OCI-LY1 (cell line): Measurements from ENCODE around the gene AZU1.

ENCODE experiments used
- H2AFZ ChIP-seq: fragments of 200-600 bp; sonication (generic), shearing (Covaris generic); 2 replicates; pipeline ENCODE4 v1.6.0; 2014; ENCODE audit warnings: antibody characterized with exemption, mild to moderate bottlenecking, low read length
- H3F3A ChIP-seq: fragments of 200-600 bp; sonication (generic), shearing (Covaris generic); 2 replicates; pipeline ENCODE4 v1.6.0; 2014; ENCODE audit warnings: mild to moderate bottlenecking, antibody characterized with exemption, low read length, moderate library complexity; ENCODE audit not compliant: insufficient read depth
- H3K27ac ChIP-seq: fragments of 200-600 bp; sonication (generic); 2 replicates; pipeline ENCODE4 v1.5.1; 2014; ENCODE audit warnings: low read length, mixed run types, mild to moderate bottlenecking, low read depth; ENCODE audit not compliant: poor library complexity, severe bottlenecking
- H3K27me3 ChIP-seq: fragments of 200-600 bp; sonication (generic); 2 replicates; pipeline ENCODE4 v1.6.0; 2014; ENCODE audit warnings: antibody characterized with exemption, mild to moderate bottlenecking, low read length, moderate library complexity; ENCODE audit not compliant: insufficient read depth
- H3K36me3 ChIP-seq: fragments of 200-600 bp; sonication (generic); 2 replicates; pipeline ENCODE4 v1.6.1; 2014; ENCODE audit warnings: mild to moderate bottlenecking, antibody characterized with exemption, low read length, moderate library complexity, mixed read lengths; ENCODE audit not compliant: insufficient read depth
- H3K4me1 ChIP-seq: fragments of 200-600 bp; sonication (generic); 2 replicates; pipeline ENCODE4 v1.5.1; 2014; ENCODE audit warnings: mild to moderate bottlenecking, low read length, moderate library complexity; ENCODE audit not compliant: insufficient read depth, severe bottlenecking
- H3K4me2 ChIP-seq: fragments of 200-600 bp; sonication (generic), shearing (Covaris generic); 2 replicates; pipeline ENCODE4 v1.6.1; 2014; ENCODE audit warnings: low read length
- H3K4me3 ChIP-seq: fragments of 200-600 bp; sonication (generic); 2 replicates; pipeline ENCODE4 v1.5.1; 2014; ENCODE audit warnings: low read length, low read depth, mild to moderate bottlenecking, mixed read lengths; ENCODE audit not compliant: poor library complexity, severe bottlenecking
- H3K79me2 ChIP-seq: fragments of 200-600 bp; shearing (Covaris generic); 2 replicates; pipeline ENCODE4 v1.6.1; 2016; ENCODE audit warnings: mixed run types, low read length, mixed read lengths; ENCODE audit not compliant: insufficient read depth
- H3K9ac ChIP-seq: fragments of 200-600 bp; sonication (generic), shearing (Covaris generic); 2 replicates; pipeline ENCODE4 v1.6.1; 2014; ENCODE audit warnings: mild to moderate bottlenecking, low read length, mixed read lengths
- H3K9me2 ChIP-seq: fragments of 200-600 bp; sonication (generic), shearing (Covaris generic); 2 replicates; pipeline ENCODE4 v1.6.1; 2014; ENCODE audit warnings: low read depth, mild to moderate bottlenecking, low read length, mixed read lengths
- H3K9me3 ChIP-seq: fragments of 200-600 bp; shearing (Covaris generic); 2 replicates; pipeline ENCODE4 v1.6.1; 2014; ENCODE audit warnings: low read length, mixed read lengths
- H4K20me1 ChIP-seq: fragments of 200-600 bp; sonication (generic), shearing (Covaris generic); 2 replicates; pipeline ENCODE4 v1.6.0; 2016; ENCODE audit warnings: mild to moderate bottlenecking, low read length; ENCODE audit not compliant: insufficient read depth
- EZH2 ChIP-seq: fragments of 200-600 bp; sonication (generic), shearing (Covaris generic); IDR thresholded peaks from 2 replicates; pipeline ENCODE4 v1.8.0; 2017; ENCODE audit warnings: borderline replicate concordance, mixed run types, mild to moderate bottlenecking, antibody characterized with exemption, low read length, moderate library complexity, mixed read lengths
- TF ChIP-seq, protein P1 (sequence below): fragments of 200-600 bp; sonication (generic), shearing (Covaris generic); IDR thresholded peaks from 2 replicates; pipeline ENCODE4 v1.5.1; 2017; ENCODE audit warnings: mild to moderate bottlenecking, antibody characterized with exemption, low read length, moderate library complexity, mixed read lengths

AZU1 gene

GRCh38 chr19:800360-801029, 27.1 kb upstream of the AZU1 start:
- peak overlapping the region; percentile 75 for H3K4me2 ChIP-seq
- no peaks in the 10 kb centered on the region for H3F3A ChIP-seq
- H3K79me2 ChIP-seq: peaks cover 57% of the 10 kb centered on the region
- no peaks in the 10 kb centered on the region for H3K9me2 ChIP-seq
- peak overlapping the region; percentile 98 for H3K4me3 ChIP-seq
- TF ChIP-seq, protein P1, sequence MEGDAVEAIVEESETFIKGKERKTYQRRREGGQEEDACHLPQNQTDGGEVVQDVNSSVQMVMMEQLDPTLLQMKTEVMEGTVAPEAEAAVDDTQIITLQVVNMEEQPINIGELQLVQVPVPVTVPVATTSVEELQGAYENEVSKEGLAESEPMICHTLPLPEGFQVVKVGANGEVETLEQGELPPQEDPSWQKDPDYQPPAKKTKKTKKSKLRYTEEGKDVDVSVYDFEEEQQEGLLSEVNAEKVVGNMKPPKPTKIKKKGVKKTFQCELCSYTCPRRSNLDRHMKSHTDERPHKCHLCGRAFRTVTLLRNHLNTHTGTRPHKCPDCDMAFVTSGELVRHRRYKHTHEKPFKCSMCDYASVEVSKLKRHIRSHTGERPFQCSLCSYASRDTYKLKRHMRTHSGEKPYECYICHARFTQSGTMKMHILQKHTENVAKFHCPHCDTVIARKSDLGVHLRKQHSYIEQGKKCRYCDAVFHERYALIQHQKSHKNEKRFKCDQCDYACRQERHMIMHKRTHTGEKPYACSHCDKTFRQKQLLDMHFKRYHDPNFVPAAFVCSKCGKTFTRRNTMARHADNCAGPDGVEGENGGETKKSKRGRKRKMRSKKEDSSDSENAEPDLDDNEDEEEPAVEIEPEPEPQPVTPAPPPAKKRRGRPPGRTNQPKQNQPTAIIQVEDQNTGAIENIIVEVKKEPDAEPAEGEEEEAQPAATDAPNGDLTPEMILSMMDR: no peak
- TF ChIP-seq EZH2: no peak
- no peaks in the 10 kb centered on the region for H3K9me3 ChIP-seq
- no peak overlapping the region for H3K27ac ChIP-seq
- H4K20me1 ChIP-seq: no peaks in the 10 kb centered on the region
- no peak overlapping the region for H2AFZ ChIP-seq
- peaks cover 34% of the 10 kb centered on the region for H3K4me1 ChIP-seq
- peak overlapping the region; percentile 31; the same call in 1 of the 2 replicates for H3K9ac ChIP-seq
- no peaks in the 10 kb centered on the region for H3K27me3 ChIP-seq
- H3K36me3 ChIP-seq: peaks cover 76% of the 10 kb centered on the region

GRCh38 chr19:801030-801860, 26.4 kb upstream of the AZU1 start:
- H3K4me2 ChIP-seq: peak overlapping the region; percentile 10; the same call in 1 of the 2 replicates
- no peak overlapping the region for H3K4me3 ChIP-seq
- H3K9me2 ChIP-seq: no peaks in the 10 kb centered on the region
- TF ChIP-seq, protein P1: no peak
- TF ChIP-seq EZH2: no peak
- no peaks in the 10 kb centered on the region for H3F3A ChIP-seq
- no peaks in the 10 kb centered on the region for H3K27me3 ChIP-seq
- H3K9me3 ChIP-seq: no peaks in the 10 kb centered on the region
- no peak overlapping the region for H2AFZ ChIP-seq
- H4K20me1 ChIP-seq: no peaks in the 10 kb centered on the region
- H3K79me2 ChIP-seq: peaks cover 57% of the 10 kb centered on the region
- H3K27ac ChIP-seq: no peak overlapping the region
- peaks cover 31% of the 10 kb centered on the region for H3K4me1 ChIP-seq
- no peak overlapping the region for H3K9ac ChIP-seq
- H3K36me3 ChIP-seq: peaks cover 83% of the 10 kb centered on the region

DNA sequence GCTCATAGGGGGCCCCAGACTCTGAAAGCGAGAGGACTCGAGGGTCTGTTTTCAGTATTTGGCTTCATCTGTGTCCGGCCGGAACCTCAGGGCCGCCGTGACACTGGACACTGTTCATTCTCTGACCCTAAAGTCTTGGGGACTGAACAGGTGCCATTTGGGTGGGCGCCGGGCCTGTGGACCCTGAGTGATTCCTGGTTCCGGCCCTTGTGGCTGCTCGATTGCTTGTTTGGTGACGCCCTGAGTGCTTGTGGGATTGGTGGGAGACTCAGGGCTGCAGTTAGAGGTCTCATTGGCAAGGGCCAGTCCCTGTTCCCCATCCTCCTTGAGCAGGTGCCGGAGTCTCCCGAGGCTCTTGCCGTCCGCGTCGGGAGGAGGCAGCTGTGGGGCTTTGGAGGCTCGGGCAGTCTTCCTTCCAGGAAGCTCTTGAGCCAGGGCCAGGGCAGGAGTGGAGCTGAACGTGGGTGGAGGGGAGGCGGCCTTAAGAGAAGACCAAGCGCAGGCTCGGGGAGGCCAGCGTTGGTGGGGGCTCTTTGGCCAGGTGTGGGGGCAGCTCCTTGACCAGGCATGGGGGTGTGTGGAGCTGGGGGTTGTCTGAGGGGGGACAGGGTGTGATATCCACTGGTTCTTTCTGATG, 25.7 kb upstream of the AZU1 start:
- no peaks in the 10 kb centered on the region for H4K20me1 ChIP-seq
- no peak overlapping the region for H2AFZ ChIP-seq

More for the DNA sequence above, 25.7 kb upstream of the AZU1 start:
- Histone ChIP-seq H3K4me2 (no peak overlapping the region), H3K27me3 (no peaks in the 10 kb centered on the region), H3K36me3 (peaks cover 91% of the 10 kb centered on the region), H3K9ac (no peak overlapping the region), H3K27ac (no peak overlapping the region), H3K4me3 (no peak overlapping the region), H3F3A (no peaks in the 10 kb centered on the region), H3K79me2 (peaks cover 57% of the 10 kb centered on the region), H3K4me1 (peaks cover 28% of the 10 kb centered on the region), H3K9me3 (no peaks in the 10 kb centered on the region), H3K9me2 (no peaks in the 10 kb centered on the region)
- TF ChIP-seq, protein P1: no peak
- no peak for TF ChIP-seq EZH2
